SK-N-SH (cell line): ENCODE measurements around the gene RPL39L. TPM values are rescaled to one million over a fixed set of nuclear protein-coding genes. Genes with fewer than 3 reads are reported as not detected.
A peak's percentile ranks its signal among the peaks of the same experiment; 100 is the strongest.

Experiments used
- CTCF ChIA-PET: fragments of 300-600, 350-600 bp; formaldehyde crosslinking; extraction: SDS; loops from one replicate; lab custom pipeline; 2021; lab: Yijun Ruan, JAX
- POLR2A ChIA-PET: fragments of 350-600 bp; sonication (Branson Sonifier 250); formaldehyde crosslinking; extraction: SDS; loops from one replicate; lab custom pipeline; 2020; ENCODE audit warnings: antibody characterized with exemption, inconsistent platforms; lab: Yijun Ruan, JAX
- DNase-seq: peaks from one replicate; pipeline ENCODE4 v3.0.0; 2012
- H2AFZ ChIP-seq: fragments of 200-600 bp; sonication (generic); 2 replicates; pipeline ENCODE4 v1.8.1; 2016; ENCODE audit warnings: antibody characterized with exemption, mild to moderate bottlenecking, low read depth
- H3F3A ChIP-seq: fragments of 200-600 bp; sonication (generic); replicated peaks from 2 replicates; pipeline ENCODE3; 2016; ENCODE audit warnings: antibody characterized with exemption, mild to moderate bottlenecking; ENCODE audit not compliant: insufficient read depth
- H3K27ac ChIP-seq, 2 experiments: fragments of 200-500 bp in 1 of 2; fragments of 200-600 bp in 1 of 2; sonication (Bioruptor generic) in 1 of 2; sonication (generic), shearing (Covaris generic) in 1 of 2; 2 replicates each; pipeline versions ENCODE4 v1.5.1 to v1.6.1; 2014 to 2016; ENCODE audit warnings: low read depth in 2 of 2, inconsistent platforms in 1 of 2, low read length in 1 of 2, mild to moderate bottlenecking in 1 of 2, mixed read lengths in 1 of 2
- H3K27me3 ChIP-seq: fragments of 200-600 bp; sonication (generic), shearing (Covaris generic); 2 replicates; pipeline ENCODE4 v1.6.1; 2016; ENCODE audit warnings: mixed run types; ENCODE audit not compliant: insufficient read depth
- H3K36me3 ChIP-seq, 2 experiments: fragments of 200-500 bp in 1 of 2; fragments of 200-600 bp in 1 of 2; sonication (Bioruptor generic) in 1 of 2; sonication (generic) in 1 of 2; replicated peaks in 1 of 2; 2 replicates each; pipeline versions ENCODE3 to v1.5.1; 2014 to 2016; ENCODE audit warnings: low read length in 1 of 2, mild to moderate bottlenecking in 1 of 2; ENCODE audit not compliant: insufficient read depth in 2 of 2, control insufficient read depth in 1 of 2
- H3K4me1 ChIP-seq, 2 experiments: fragments of 200-500 bp in 1 of 2; fragments of 200-600 bp in 1 of 2; sonication (Bioruptor generic) in 1 of 2; sonication (generic), shearing (Covaris generic) in 1 of 2; 2 replicates each; pipeline versions ENCODE4 v1.5.1 to v1.6.1; 2014 to 2016; ENCODE audit warnings: low read depth in 1 of 2, low read length in 1 of 2, mixed run types in 1 of 2; ENCODE audit not compliant: insufficient read depth in 2 of 2, control insufficient read depth in 1 of 2
- H3K4me2 ChIP-seq: fragments of 200-600 bp; sonication (generic), shearing (Covaris generic); 2 replicates; pipeline ENCODE4 v1.6.1; 2017; ENCODE audit warnings: mixed run types
- H3K4me3 ChIP-seq, 2 experiments: fragments of 200-500 bp in 1 of 2; fragments of 200-600 bp in 1 of 2; sonication (Bioruptor generic) in 1 of 2; sonication (generic), shearing (Covaris generic) in 1 of 2; 2 replicates each; pipeline versions ENCODE4 v1.5.1 to v1.8.1; 2014 to 2016; ENCODE audit warnings: low read depth in 2 of 2, inconsistent platforms in 1 of 2, low read length in 1 of 2, mild to moderate bottlenecking in 1 of 2, mixed read lengths in 1 of 2, moderate library complexity in 1 of 2
- H3K79me2 ChIP-seq: fragments of 200-600 bp; sonication (generic); 2 replicates; pipeline ENCODE4 v1.8.1; 2017; ENCODE audit warnings: mild to moderate bottlenecking; ENCODE audit not compliant: insufficient read depth
- H3K9ac ChIP-seq: fragments of 200-600 bp; sonication (generic); 2 replicates; pipeline ENCODE4 v1.6.1; 2017; ENCODE audit warnings: mixed run types
- H3K9me2 ChIP-seq: fragments of 200-600 bp; sonication (generic); 2 replicates; pipeline ENCODE4 v1.6.1; 2017; ENCODE audit warnings: mixed run types
- H3K9me3 ChIP-seq: fragments of 200-600 bp; sonication (generic); 2 replicates; pipeline ENCODE4 v1.6.1; 2017; ENCODE audit warnings: mixed run types, mild to moderate bottlenecking, moderate library complexity
- H4K20me1 ChIP-seq: fragments of 200-600 bp; sonication (generic); 2 replicates; pipeline ENCODE4 v1.6.1; 2017; ENCODE audit warnings: mild to moderate bottlenecking, mixed run types; ENCODE audit not compliant: insufficient read depth
- CHD2 ChIP-seq: fragments of 150-350 bp; IDR thresholded peaks from 2 replicates; pipeline ENCODE4 v1.6.1; 2018; ENCODE audit warnings: low read length; ENCODE audit not compliant: partially characterized antibody
- ELF1 ChIP-seq: IDR thresholded peaks from 2 replicates; pipeline ENCODE4 v1.4.0; 2012
- EP300 ChIP-seq, 2 experiments: IDR thresholded peaks; 2 replicates each; pipeline versions ENCODE4 v1.4.0 to v1.6.1; 2012; ENCODE audit warnings: borderline replicate concordance in 1 of 2, low read depth in 1 of 2, low read length in 1 of 2
- EZH2phosphoT487 ChIP-seq: fragments of 200-600 bp; sonication (generic); IDR thresholded peaks from 2 replicates; pipeline ENCODE4 v1.6.1; 2017; ENCODE audit warnings: low read depth, mixed run types, mild to moderate bottlenecking, antibody characterized with exemption, moderate library complexity, borderline replicate concordance
- FOSL2 ChIP-seq: IDR thresholded peaks from 2 replicates; pipeline ENCODE4 v1.4.0; 2012; ENCODE audit warnings: low read depth, mild to moderate bottlenecking, moderate library complexity, borderline replicate concordance
- FOXJ3 ChIP-seq: sonication (generic); formaldehyde crosslinking; IDR thresholded peaks from 2 replicates; pipeline ENCODE4 v1.5.1; 2020; ENCODE audit warnings: mild to moderate bottlenecking, missing genetic modification reagents
- FOXM1 ChIP-seq: IDR thresholded peaks from 2 replicates; pipeline ENCODE4 v1.4.0; 2012; ENCODE audit warnings: low read depth, mild to moderate bottlenecking
- GABPA ChIP-seq: IDR thresholded peaks from 2 replicates; pipeline ENCODE4 v1.4.0; 2012; ENCODE audit warnings: low read depth, mild to moderate bottlenecking
- GATA2 ChIP-seq: sonication (generic); formaldehyde crosslinking; IDR thresholded peaks from 2 replicates; pipeline ENCODE4 v1.5.0; 2020; ENCODE audit warnings: mild to moderate bottlenecking, missing genetic modification reagents
- JUND ChIP-seq: IDR thresholded peaks from 2 replicates; pipeline ENCODE4 v1.4.0; 2012
- MAX ChIP-seq: IDR thresholded peaks from 2 replicates; pipeline ENCODE4 v1.4.0; 2012; ENCODE audit warnings: low read depth
- MXI1 ChIP-seq: IDR thresholded peaks from 2 replicates; pipeline ENCODE4 v1.6.1; 2012; ENCODE audit warnings: mild to moderate bottlenecking, low read depth, low read length, improper control_type of control experiment
- NRF1 ChIP-seq: IDR thresholded peaks from 2 replicates; pipeline ENCODE4 v1.6.1; 2012; ENCODE audit warnings: low read depth, mild to moderate bottlenecking, low read length
- POLR2AphosphoS5 ChIP-seq: IDR thresholded peaks from 2 replicates; pipeline ENCODE4 v1.6.1; 2012; ENCODE audit warnings: low read depth, low read length
- RAD21 ChIP-seq: IDR thresholded peaks from 2 replicates; pipeline ENCODE4 v1.6.1; 2012; ENCODE audit warnings: mild to moderate bottlenecking, low read length
- RCOR1 ChIP-seq: fragments of 150-350 bp; IDR thresholded peaks from 2 replicates; pipeline ENCODE4 v1.6.1; 2017; ENCODE audit warnings: antibody characterized with exemption, low read length
- REST ChIP-seq: IDR thresholded peaks from 2 replicates; pipeline ENCODE4 v1.6.1; 2012; ENCODE audit warnings: mild to moderate bottlenecking, low read depth, low read length, moderate library complexity
- RFX5 ChIP-seq: IDR thresholded peaks from 2 replicates; pipeline ENCODE4 v1.6.1; 2012; ENCODE audit warnings: mild to moderate bottlenecking, improper control_type of control experiment, low read length
- RXRA ChIP-seq: IDR thresholded peaks from 2 replicates; pipeline ENCODE4 v1.4.0; 2012; ENCODE audit warnings: low read depth, mild to moderate bottlenecking, borderline replicate concordance
- SIN3A ChIP-seq: IDR thresholded peaks from 2 replicates; pipeline ENCODE4 v1.6.1; 2012; ENCODE audit warnings: low read depth, mild to moderate bottlenecking, low read length, moderate library complexity, borderline replicate concordance
- TAF1 ChIP-seq: IDR thresholded peaks from 2 replicates; pipeline ENCODE4 v1.6.1; 2012; ENCODE audit warnings: low read depth, mild to moderate bottlenecking, low read length, moderate library complexity, borderline replicate concordance
- USF1 ChIP-seq: IDR thresholded peaks from 2 replicates; pipeline ENCODE4 v1.4.0; 2012; ENCODE audit warnings: low read depth, borderline replicate concordance
- YY1 ChIP-seq: IDR thresholded peaks from 2 replicates; pipeline ENCODE4 v1.4.0; 2012; ENCODE audit warnings: low read depth, mild to moderate bottlenecking
- WGBS: methylation state at CpG from one replicate; pipeline ENCODE4 v1.1.6; 2017; ENCODE audit warnings: low lambda C conversion rate; 5-methylcytosine and 5-hydroxymethylcytosine counted together
- polyA plus RNA-seq, 3 experiments: library from polyadenylated mRNA; depleted of rRNA; stranded (reverse); fragments of >200 nt; gene quantifications; 2 replicates each; pipeline ENCODE4 v1.2.3, GENCODE V29; 2012
- TF ChIP-seq, protein P1 (sequence below): IDR thresholded peaks from 2 replicates; pipeline ENCODE4; 2012
- TF ChIP-seq, protein P2 (sequence below): fragments of 150-350 bp; IDR thresholded peaks from 2 replicates; pipeline ENCODE4 v1.6.1; 2016; ENCODE audit warnings: mild to moderate bottlenecking, low read depth, low read length

RPL39L gene
- polyA plus RNA-seq (2012; rRNA removed): 21.0 and 25.3 TPM in 2 replicates
- polyA plus RNA-seq (2012; cell fraction: cytosol; rRNA removed): 24.3 and 26.4 TPM in 2 replicates
- polyA plus RNA-seq (2012; cell fraction: nucleus; rRNA removed): 6.4 and 8.6 TPM in 2 replicates

DNA sequence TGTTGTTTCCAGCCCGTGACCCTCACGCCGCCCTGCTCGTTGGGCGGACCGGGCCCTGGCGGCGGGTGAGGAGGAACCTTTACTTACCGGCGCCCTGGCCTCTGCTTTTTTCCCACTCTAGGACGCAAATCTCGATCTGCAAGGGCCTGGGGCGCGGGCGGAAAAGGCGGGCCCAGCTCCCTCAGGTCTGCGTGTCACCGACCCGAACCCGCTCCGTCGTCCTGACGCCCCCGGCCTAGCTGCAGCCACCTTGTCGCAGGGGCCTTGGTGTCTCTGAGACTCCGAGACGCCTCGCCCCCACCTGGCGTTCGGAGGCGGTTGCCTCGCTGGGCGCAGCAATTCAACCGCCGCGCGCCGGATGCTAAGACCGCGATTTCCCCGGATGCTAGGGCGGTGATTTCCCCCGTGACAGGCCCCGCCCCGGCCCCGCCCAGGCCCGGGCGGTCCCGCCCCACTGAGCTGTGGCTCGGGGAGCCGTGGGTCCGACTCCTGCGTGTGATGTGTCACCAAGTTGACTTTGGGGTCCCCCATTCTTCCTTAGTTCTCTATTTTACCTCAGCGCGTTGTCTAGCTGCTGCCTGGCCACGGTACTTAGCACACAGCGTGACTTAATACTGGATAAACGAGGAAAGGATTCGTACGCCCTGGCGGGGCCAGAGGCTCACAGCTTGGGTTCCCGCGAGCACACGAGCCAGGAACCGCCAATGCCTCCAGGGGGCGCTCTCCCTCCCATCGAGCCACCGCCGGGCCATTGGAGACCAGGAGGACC, at the start of gene RPL39L:
Gene RPL39L (minus strand): TSS at position 371 of the 769 bp plus-strand sequence. CDS start 18,196 bp downstream, outside the sequence.
- no peaks in the 10 kb centered on the region; a peak in 1 of 4 replicates for H3K4me1 ChIP-seq
- H3K9me2 ChIP-seq: no peaks in the 10 kb centered on the region
- peak within 1 kb of the TSS; percentile 91 for H2AFZ ChIP-seq
- peak within 1 kb of the TSS; percentile 85 for H3K9ac ChIP-seq
- H3K9me3 ChIP-seq: no peaks in the 10 kb centered on the region
- peaks cover 11% of the 10 kb centered on the region; the same call in 1 of the 2 replicates for H3K79me2 ChIP-seq
- peak within 1 kb of the TSS; percentile 88 for H3K4me2 ChIP-seq
- peak within 1 kb of the TSS; percentile 64 to 92 for H3K4me3 ChIP-seq
- H3K27me3 ChIP-seq: no peaks in the 10 kb centered on the region; the same call in 1 of the 2 replicates
- no peaks in the 10 kb centered on the region for H3F3A ChIP-seq
- no peaks in the 10 kb centered on the region for H3K36me3 ChIP-seq
- CTCF ChIA-PET: interaction anchor here (0.5 to 3.5 kb wide), 32 partner anchors 8 to 576 kb away, joined by 3 to 45 read pairs (median 4); no protein-coding TSS in a partner anchor
- 3% methylated on average over 34 of the region's 69 CpGs for WGBS
- no peaks in the 10 kb centered on the region for H4K20me1 ChIP-seq
- peak within 1 kb of the TSS; percentile 42 to 65 for H3K27ac ChIP-seq
- peak; percentile 96 for DNase-seq
- POLR2A ChIA-PET: interaction anchor here (0.8 to 1.0 kb wide), 2 partner anchors 11 to 26 kb away, joined by 4 to 5 read pairs; no protein-coding TSS in a partner anchor
- TF ChIP-seq SIN3A (peak; percentile 66; the same call in 1 of the 2 replicates), NRF1 (no peak), JUND (no peak), CHD2 (peak; percentile 92), ELF1 (no peak), USF1 (no peak), RXRA (no peak), YY1 (no peak), FOXM1 (no peak), EP300 (IDR thresholded peaks at IDR 0.05; ENCODE audit: borderline replicate concordance in 1 of 2, low read depth in 1 of 2, low read length in 1 of 2) (no peak), REST (no peak), MAX (peak; percentile 94), GATA2 (CRISPR knock-in tag) (no peak), FOSL2 (no peak), TAF1 (peak; percentile 15; the same call in 1 of the 2 replicates), MXI1 (peak; percentile 74; the same call in 1 of the 2 replicates), RFX5 (no peak), EZH2phosphoT487 (no peak), RAD21 (peak; percentile 54), RCOR1 (no peak), GABPA (peak; percentile 77), FOXJ3 (CRISPR knock-in tag) (no peak), POLR2AphosphoS5 (peak; percentile 63; the same call in 1 of the 2 replicates)
- TF ChIP-seq, protein P1, sequence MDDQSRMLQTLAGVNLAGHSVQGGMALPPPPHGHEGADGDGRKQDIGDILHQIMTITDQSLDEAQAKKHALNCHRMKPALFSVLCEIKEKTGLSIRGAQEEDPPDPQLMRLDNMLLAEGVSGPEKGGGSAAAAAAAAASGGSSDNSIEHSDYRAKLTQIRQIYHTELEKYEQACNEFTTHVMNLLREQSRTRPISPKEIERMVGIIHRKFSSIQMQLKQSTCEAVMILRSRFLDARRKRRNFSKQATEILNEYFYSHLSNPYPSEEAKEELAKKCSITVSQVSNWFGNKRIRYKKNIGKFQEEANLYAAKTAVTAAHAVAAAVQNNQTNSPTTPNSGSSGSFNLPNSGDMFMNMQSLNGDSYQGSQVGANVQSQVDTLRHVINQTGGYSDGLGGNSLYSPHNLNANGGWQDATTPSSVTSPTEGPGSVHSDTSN: peak; percentile 29; the same call in 1 of the 2 replicates
- TF ChIP-seq, protein P2, sequence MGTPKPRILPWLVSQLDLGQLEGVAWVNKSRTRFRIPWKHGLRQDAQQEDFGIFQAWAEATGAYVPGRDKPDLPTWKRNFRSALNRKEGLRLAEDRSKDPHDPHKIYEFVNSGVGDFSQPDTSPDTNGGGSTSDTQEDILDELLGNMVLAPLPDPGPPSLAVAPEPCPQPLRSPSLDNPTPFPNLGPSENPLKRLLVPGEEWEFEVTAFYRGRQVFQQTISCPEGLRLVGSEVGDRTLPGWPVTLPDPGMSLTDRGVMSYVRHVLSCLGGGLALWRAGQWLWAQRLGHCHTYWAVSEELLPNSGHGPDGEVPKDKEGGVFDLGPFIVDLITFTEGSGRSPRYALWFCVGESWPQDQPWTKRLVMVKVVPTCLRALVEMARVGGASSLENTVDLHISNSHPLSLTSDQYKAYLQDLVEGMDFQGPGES: no peak
